ENCODE results near the gene NACC1.

DNA sequence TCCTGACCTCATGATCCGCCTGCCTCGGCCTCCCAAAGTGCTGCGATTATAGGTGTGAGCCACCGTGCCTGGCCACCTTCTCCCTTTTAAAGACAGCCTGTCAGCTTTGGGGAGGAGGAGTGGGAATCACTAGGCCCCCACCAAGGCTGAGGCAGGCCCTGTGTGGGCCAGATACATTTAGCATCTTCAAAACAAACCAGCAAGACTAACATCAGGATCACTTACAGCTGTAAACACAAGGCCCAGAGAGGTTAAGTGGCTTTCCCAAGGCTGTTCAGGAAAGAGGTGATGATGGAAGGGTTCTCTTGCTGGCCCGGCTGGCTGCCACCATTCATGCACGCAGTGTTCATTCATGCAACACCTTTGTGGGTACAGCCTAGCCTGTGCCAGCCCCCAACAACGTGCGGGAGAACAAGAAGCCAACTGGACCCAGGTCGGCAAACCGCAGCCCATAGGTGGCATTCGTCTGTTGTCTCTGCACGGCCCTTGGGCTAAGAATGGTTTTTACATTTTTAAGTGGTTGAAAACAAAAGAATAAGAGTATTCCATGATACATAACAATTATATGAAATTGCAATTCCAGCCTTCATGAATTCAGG is 55.2 kb downstream of the NACC1 start:
- TF ChIP-seq, protein P1, sequence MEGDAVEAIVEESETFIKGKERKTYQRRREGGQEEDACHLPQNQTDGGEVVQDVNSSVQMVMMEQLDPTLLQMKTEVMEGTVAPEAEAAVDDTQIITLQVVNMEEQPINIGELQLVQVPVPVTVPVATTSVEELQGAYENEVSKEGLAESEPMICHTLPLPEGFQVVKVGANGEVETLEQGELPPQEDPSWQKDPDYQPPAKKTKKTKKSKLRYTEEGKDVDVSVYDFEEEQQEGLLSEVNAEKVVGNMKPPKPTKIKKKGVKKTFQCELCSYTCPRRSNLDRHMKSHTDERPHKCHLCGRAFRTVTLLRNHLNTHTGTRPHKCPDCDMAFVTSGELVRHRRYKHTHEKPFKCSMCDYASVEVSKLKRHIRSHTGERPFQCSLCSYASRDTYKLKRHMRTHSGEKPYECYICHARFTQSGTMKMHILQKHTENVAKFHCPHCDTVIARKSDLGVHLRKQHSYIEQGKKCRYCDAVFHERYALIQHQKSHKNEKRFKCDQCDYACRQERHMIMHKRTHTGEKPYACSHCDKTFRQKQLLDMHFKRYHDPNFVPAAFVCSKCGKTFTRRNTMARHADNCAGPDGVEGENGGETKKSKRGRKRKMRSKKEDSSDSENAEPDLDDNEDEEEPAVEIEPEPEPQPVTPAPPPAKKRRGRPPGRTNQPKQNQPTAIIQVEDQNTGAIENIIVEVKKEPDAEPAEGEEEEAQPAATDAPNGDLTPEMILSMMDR (IDR thresholded peaks at IDR 0.05): no peak
- TF ChIP-seq POLR2A (IDR thresholded peaks at IDR 0.05) (no peak), EP300 (IDR thresholded peaks at IDR 0.05; ENCODE audit: low read depth) (no peak)

Measured in transverse colon (tissue), 3 donors.